KOPT-K1 (cell line): ENCODE data around the gene SZT2.
"Not testable (repeated sequence)": the region's sequence is repeated elsewhere in the genome, so short reads cannot be mapped to it uniquely, and the experiment has no call there.

Source experiments
- H3K27ac ChIP-seq: fragments of 200-600 bp; sonication (generic); 2 replicates; pipeline ENCODE4 v1.5.1; 2016; ENCODE audit warnings: antibody characterized with exemption, mild to moderate bottlenecking, low read depth, low read length; ENCODE audit not compliant: poor library complexity, severe bottlenecking
- H3K36me3 ChIP-seq: fragments of 200-600 bp; sonication (generic); 2 replicates; pipeline ENCODE4 v1.5.1; 2017; ENCODE audit warnings: antibody characterized with exemption, mild to moderate bottlenecking, low read length, moderate library complexity; ENCODE audit not compliant: insufficient read depth
- H3K9me3 ChIP-seq: fragments of 200-600 bp; sonication (generic); 2 replicates; pipeline ENCODE4 v1.5.1; 2017; ENCODE audit warnings: antibody characterized with exemption, low read length, mild to moderate bottlenecking; ENCODE audit not compliant: insufficient read depth, poor library complexity, severe bottlenecking

The SZT2 gene

DNA sequence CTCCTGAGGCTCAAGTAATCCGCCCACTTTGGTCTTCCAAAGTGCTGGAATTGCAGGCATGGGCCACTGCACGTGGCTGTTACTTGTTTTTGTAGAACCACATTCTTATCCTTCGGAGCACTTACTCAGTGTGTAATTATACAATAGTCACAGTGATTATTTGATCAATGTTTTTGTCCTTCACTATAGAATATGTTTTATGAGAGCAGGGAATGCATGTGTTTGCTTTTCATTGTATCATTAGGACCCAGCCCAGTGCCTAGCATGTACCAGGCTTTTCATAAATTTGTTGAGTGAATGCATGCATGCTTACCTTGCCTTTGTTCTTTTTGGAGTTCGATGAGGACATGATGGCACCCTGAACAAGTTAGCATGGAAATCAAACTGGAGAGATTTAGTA lies 5.8 kb downstream of the SZT2 start:
- Histone ChIP-seq H3K27ac (no peak overlapping the region), H3K36me3 (peaks cover 22% of the 10 kb centered on the region), H3K9me3 (no peaks in the 10 kb centered on the region)

DNA sequence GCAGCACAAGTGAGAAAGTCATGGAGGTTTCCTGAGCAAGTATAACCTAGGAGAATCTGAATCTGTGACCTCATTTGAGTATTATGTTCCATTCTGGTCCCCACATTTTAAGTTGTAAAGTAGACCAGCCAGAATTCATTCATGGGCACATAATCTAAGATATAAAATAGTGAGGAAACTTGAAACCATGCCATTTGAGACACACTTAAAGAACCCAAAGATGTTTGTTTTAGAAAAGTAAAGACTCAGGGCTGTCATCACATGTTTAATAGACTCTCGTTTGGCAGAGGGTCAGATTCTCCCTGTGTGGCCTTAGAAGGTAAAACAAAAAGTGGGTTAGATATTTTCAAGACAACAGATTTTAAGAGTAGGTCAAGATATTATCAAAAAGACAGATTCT lies 6.4 kb downstream of the SZT2 start:
- Histone ChIP-seq H3K9me3 (no peaks in the 10 kb centered on the region), H3K27ac (no peak overlapping the region), H3K36me3 (peaks cover 22% of the 10 kb centered on the region)

DNA sequence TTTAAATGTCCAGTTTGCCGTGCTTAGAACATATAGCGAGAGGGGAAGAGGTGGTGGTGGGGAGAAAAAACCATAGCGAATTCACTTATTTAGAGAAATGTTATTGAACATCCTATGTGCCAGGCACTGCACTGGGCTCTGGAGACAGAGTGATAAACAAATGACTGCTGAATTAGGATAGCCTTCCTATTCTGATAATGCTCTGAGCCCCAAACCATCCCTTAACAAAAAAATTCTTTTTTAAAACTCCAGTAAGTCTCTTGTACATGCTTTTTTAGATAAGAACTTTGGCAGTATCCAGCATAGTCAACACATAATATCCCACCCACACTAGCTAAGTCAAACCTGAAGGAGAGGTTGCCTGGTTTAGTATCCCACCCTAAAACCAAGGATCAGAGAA lies 8.5 kb downstream of the SZT2 start:
- Histone ChIP-seq H3K27ac (no peak overlapping the region), H3K36me3 (peaks cover 29% of the 10 kb centered on the region), H3K9me3 (no peaks in the 10 kb centered on the region)

- H3K36me3 ChIP-seq: peaks cover 47% of the 10 kb centered on the region
- H3K9me3 ChIP-seq, H3K27ac ChIP-seq: not testable (repeated sequence)
These were observed 10.7 kb downstream of the SZT2 start for GRCh38 chr1:43400441-43400840.

DNA sequence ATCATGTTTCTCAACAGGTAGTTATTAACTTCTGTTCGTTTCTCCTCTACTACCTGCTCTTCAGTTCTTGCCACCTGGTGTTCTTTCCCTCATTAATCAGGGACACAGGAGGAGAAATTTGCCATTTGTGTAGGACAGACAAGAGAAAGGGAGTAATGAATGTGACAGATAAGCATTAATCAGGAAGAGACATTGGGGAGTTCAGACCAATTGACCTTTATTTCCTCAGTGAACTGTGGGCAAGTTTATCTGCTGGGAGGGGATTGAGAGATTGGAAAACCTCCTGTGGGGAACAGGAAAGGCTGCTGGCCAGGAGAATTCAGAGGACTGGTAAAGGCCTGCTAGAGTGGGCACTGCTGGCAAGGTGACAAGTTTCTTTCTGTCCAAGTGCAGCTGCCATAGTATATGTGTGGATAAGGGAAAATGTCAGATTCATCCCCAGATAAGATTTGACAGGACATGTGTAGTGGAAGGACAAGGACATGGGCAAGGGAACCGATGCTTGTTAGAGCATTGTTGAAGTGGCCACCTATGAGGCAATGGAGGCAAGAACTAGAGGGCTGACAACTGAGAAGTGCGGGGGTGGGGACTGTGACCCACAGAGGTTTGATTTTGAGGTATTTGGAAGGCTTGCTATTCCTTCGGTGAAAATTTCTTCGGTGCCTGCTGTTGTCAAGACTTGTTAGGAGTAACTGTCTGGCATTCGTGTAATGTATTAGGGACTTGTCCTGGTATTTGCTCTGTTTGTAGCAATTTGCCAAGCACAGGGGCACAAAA lies 12.6 kb downstream of the SZT2 start:
- peaks cover 48% of the 10 kb centered on the region for H3K36me3 ChIP-seq
- no peak overlapping the region for H3K27ac ChIP-seq
- no peaks in the 10 kb centered on the region for H3K9me3 ChIP-seq

DNA sequence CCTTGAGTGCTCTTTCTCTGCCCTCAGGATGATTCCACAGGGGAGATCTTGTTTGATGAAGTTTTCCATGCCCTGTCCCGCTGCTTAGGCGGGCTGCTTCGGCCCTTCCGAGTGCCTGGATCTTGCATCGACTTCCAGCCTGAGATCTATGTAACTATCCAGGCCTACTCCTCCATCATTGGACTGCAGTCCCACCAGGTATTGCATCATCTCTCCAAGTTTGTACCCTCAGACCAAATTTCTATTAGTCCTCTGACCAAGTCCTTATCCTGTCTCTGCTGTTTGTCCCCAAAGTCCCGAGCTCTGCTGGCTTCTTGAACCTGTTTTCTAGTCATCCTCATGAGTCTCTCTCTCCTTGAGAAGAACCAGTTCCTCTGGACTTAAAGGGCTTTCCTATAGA lies 14.7 kb downstream of the SZT2 start:
- no peaks in the 10 kb centered on the region for H3K9me3 ChIP-seq
- peaks cover 65% of the 10 kb centered on the region for H3K36me3 ChIP-seq
- no peak overlapping the region for H3K27ac ChIP-seq

GRCh38 chr1:43405219-43405875 lies 15.6 kb downstream of the SZT2 start:
- no peak overlapping the region for H3K27ac ChIP-seq
- H3K9me3 ChIP-seq: no peaks in the 10 kb centered on the region
- peaks cover 72% of the 10 kb centered on the region for H3K36me3 ChIP-seq

DNA sequence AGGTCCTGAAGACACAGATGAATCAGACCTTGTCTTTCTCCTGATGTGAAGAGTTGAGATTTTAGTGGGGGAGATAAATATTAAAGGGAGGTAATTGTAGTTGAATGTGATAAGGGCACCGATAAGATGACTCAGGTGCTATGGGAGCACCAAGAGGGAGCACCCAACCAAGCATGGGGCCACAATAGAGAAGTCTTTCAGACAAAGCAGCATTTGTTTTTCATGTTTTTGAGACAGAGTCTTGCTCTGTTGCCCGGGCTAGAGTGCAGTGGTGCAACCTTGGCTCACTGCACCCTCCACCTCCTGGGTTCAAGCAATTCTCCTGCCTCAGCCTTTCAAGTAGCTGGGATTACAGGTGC lies 16.2 kb downstream of the SZT2 start:
- Histone ChIP-seq H3K9me3 (no peaks in the 10 kb centered on the region), H3K36me3 (peaks cover 73% of the 10 kb centered on the region), H3K27ac (no peak overlapping the region)

- H3K27ac ChIP-seq: no peak overlapping the region
- H3K9me3 ChIP-seq: no peaks in the 10 kb centered on the region
- H3K36me3 ChIP-seq: peaks cover 63% of the 10 kb centered on the region
These were observed 20.9 kb downstream of the SZT2 start for GRCh38 chr1:43410571-43410970.

DNA sequence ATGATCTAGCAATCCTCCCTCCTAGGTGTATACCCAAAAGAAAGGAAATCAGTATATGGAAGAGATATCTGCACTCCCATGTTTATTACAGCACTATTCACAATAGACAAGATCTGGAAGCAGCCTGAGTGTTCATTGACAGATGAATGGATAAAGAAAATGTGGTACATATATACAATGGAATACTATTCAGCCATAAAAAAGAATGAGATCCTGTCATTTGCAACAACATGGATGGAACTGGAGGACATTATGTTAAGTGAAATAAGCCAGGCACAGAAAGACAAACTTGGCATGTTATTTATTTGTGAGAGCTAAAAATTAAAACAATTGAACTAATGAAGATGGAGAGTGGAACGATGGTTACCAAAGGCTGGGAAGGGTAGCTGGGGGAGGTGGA lies 23.7 kb downstream of the SZT2 start:
- peaks cover 67% of the 10 kb centered on the region for H3K36me3 ChIP-seq
- not testable (repeated sequence) for H3K27ac ChIP-seq, H3K9me3 ChIP-seq

DNA sequence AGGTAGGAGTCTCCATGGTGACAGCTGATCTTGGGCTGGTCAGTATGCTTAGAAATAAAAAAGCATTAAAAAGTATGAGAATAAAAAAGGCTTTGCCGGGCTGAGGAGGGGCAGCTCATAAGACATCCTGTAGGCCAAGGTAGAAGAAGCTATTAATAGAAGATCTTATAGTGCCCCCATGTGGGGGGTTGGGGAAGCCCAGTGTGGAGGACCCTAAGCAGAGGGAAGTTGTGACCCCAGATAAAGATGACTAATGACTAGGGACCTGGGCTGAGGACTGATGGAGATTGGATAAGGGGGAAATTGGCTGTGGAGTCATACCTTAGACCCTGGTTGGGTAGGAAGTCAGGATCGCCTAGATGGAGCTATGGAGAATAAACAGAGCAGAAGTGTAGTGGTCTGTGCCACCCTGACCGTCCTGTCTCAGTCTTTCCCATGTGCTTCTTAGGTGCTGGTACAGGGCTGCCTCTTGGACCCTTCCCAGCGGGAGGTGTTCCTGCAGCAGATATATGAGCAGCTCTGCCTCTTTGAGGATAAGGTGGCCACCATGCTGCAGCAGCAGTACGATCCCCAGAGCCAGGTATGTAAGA lies 25.0 kb downstream of the SZT2 start:
- peaks cover 67% of the 10 kb centered on the region for H3K36me3 ChIP-seq

GRCh38 chr1:43415901-43416300 lies 26.2 kb downstream of the SZT2 start:
- H3K36me3 ChIP-seq: peaks cover 74% of the 10 kb centered on the region

More for the DNA sequence above, 25.0 kb downstream of the SZT2 start:
- no peaks in the 10 kb centered on the region for H3K9me3 ChIP-seq
- H3K27ac ChIP-seq: no peak overlapping the region

DNA sequence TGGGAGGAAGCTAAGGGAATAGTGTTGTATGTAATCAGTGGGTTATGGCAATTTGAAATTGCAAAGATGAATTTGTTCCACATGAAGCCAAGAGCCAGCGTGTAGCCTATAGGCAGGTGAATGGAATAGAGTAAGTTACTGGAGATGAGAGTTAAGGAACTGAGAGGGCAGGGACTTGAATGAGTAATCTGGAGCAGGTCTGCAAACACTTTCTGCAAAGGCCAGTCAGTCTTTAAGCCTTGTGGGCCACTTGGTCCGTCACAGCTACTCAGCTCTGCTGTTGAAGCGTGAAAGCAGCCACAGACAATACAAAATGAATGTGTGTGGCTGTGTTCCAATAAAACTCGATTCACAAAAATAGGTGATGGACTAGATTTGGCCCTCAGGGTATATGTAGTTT lies 29.2 kb downstream of the SZT2 start:
- H3K27ac ChIP-seq: no peak overlapping the region
- H3K36me3 ChIP-seq: peaks cover 91% of the 10 kb centered on the region
- H3K9me3 ChIP-seq: no peaks in the 10 kb centered on the region

More at GRCh38 chr1:43415901-43416300, 26.2 kb downstream of the SZT2 start:
- Histone ChIP-seq H3K27ac (no peak overlapping the region), H3K9me3 (no peaks in the 10 kb centered on the region)

GRCh38 chr1:43419627-43420425 lies 30.1 kb downstream of the SZT2 start:
- Histone ChIP-seq H3K36me3 (peaks cover 98% of the 10 kb centered on the region), H3K9me3 (no peaks in the 10 kb centered on the region), H3K27ac (no peak overlapping the region)

GRCh38 chr1:43420874-43421273 lies 31.2 kb downstream of the SZT2 start:
- peaks cover 99% of the 10 kb centered on the region for H3K36me3 ChIP-seq

More at GRCh38 chr1:43420874-43421273, 31.2 kb downstream of the SZT2 start:
- no peaks in the 10 kb centered on the region for H3K9me3 ChIP-seq
- H3K27ac ChIP-seq: no peak overlapping the region
